AG04450 (cell line): ENCODE data around the gene PACRG. TPM values are rescaled to one million over a fixed set of nuclear protein-coding genes. Genes with fewer than 3 reads are reported as not detected.

Source experiments
- CTCF ChIA-PET: fragments of 300-600, 350-600 bp; formaldehyde crosslinking; extraction: SDS; loops from one replicate; lab custom pipeline; 2022; ENCODE audit warnings: antibody characterized with exemption, inconsistent platforms; lab: Charles Lee
- POLR2A ChIA-PET: fragments of 350-600 bp; formaldehyde crosslinking; extraction: SDS; loops from one replicate; lab custom pipeline; 2021; ENCODE audit warnings: antibody characterized with exemption, inconsistent platforms; lab: Yijun Ruan, JAX
- DNase-seq: peaks from one replicate; pipeline ENCODE4 v3.0.0-alpha.2; 2011; ENCODE audit warnings: low read depth, low spot score
- H3K27ac ChIP-seq: one replicate; pipeline ENCODE4 v1.5.1; 2012; ENCODE audit warnings: low read depth, low read length, control low read depth
- H3K27me3 ChIP-seq: one replicate; pipeline ENCODE4 v1.6.0; 2012; ENCODE audit warnings: low read length; ENCODE audit not compliant: control insufficient read depth, insufficient read depth
- H3K4me3 ChIP-seq: 2 replicates; pipeline ENCODE4 v1.5.1; 2011; ENCODE audit warnings: mild to moderate bottlenecking, low read depth, low read length, control low read depth
- H3K9me3 ChIP-seq: 2 replicates; pipeline ENCODE4 v1.5.1; 2012; ENCODE audit warnings: low read length; ENCODE audit not compliant: control insufficient read depth, insufficient read depth
- polyA plus RNA-seq: library from polyadenylated mRNA; depleted of rRNA; stranded (reverse); fragments of >200 nt; gene quantifications from 2 replicates; pipeline ENCODE4 v1.2.3, GENCODE V29; 2011
- TF ChIP-seq, protein P1 (sequence below): IDR thresholded peaks from 2 replicates; pipeline ENCODE4 v1.5.1; 2011; ENCODE audit warnings: low read depth, low read length, control low read depth, inconsistent platforms

PACRG gene
- polyA plus RNA-seq, 1 experiment, result not detected

DNA sequence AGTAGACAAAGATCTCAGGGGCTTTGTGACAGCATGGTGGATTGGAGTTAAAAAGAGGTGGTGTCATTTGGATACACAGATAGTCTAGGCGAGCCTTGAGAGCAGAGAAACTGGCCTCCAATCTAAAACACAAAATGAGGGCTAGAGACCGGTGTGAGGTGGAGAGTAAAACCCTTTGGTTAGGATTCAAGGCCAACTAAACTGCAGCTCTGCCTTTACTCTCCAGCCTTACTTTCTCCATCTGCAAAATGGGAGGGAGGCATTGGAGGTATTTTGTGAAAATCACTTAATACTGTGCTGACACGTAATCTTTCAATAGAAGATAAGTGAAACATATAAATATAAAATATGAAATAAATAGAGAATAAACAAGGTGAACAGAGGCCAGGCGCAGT, 597.6 kb downstream of the PACRG start:
- Histone ChIP-seq H3K27ac (no peak overlapping the region), H3K4me3 (no peak overlapping the region), H3K27me3 (no peaks in the 10 kb centered on the region), H3K9me3 (peaks cover 20% of the 10 kb centered on the region; the same call in 1 of the 2 replicates)
- TF ChIP-seq, protein P1, sequence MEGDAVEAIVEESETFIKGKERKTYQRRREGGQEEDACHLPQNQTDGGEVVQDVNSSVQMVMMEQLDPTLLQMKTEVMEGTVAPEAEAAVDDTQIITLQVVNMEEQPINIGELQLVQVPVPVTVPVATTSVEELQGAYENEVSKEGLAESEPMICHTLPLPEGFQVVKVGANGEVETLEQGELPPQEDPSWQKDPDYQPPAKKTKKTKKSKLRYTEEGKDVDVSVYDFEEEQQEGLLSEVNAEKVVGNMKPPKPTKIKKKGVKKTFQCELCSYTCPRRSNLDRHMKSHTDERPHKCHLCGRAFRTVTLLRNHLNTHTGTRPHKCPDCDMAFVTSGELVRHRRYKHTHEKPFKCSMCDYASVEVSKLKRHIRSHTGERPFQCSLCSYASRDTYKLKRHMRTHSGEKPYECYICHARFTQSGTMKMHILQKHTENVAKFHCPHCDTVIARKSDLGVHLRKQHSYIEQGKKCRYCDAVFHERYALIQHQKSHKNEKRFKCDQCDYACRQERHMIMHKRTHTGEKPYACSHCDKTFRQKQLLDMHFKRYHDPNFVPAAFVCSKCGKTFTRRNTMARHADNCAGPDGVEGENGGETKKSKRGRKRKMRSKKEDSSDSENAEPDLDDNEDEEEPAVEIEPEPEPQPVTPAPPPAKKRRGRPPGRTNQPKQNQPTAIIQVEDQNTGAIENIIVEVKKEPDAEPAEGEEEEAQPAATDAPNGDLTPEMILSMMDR, result no peak
- ChIA-PET POLR2A (no interaction called here), CTCF (no interaction called here)
- DNase-seq, result no peak

DNA sequence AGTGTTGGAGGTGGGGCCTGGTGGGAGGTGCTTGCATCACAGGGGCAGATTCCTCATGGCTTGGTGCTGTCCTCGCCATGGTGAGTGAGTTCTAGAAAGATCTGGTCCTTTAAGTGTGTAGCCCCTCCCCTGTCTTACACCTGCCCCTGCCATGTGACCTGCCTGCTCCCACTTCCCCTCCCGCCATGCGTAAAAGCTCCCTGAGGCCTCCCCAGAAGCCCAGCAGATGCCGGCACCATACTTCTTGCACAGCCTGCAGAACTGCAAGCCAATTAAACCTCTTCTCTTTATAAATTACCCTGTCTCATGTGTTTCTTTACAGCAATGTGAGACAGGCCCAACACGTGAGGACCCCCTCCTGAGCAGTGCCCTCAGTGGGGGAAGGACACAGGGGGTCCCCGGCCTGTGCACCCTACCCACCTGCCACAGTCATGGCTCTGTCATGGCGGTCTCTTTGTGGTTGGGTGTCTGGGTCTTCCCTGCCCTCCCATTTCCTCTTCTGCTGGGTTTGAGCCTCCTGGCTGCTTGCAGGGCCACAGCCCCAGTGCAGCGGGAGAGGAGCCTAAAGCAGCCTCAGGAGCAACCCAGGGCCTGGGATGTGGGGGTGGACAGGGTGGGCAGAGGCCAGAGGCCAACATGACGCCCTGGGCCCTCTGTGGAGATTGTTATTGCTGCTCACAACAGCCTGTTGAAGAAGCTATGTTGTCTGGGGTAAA, 599.5 kb downstream of the PACRG start:
- ChIA-PET POLR2A (no interaction called here), CTCF (no interaction called here)
- DNase-seq, result no peak
- no peaks in the 10 kb centered on the region for H3K27me3 ChIP-seq
- peaks cover 20% of the 10 kb centered on the region; the same call in 1 of the 2 replicates for H3K9me3 ChIP-seq
- no peak overlapping the region for H3K4me3 ChIP-seq
- no peak overlapping the region for H3K27ac ChIP-seq
- TF ChIP-seq, protein P1, result no peak

DNA sequence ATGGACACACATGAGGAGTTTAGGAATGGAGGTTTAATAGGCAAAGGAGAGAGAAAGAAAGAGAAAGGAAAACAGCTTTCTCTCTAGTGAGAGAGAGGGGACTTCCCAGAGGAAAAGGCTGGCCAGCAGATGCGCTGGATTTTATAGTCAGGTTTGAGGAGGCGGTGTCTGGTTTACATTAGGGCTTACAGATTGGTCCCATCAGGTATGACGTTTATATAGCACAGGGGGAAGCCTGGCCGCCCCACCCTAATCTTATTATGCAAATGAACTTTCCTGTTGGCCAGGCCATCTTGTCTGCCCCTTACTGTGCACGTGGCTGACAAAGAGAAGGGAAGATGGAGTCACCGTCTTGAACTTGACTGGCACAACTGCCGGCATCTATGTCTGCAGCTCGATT, 600.1 kb downstream of the PACRG start:
- CTCF ChIA-PET, result no interaction called here

DNA sequence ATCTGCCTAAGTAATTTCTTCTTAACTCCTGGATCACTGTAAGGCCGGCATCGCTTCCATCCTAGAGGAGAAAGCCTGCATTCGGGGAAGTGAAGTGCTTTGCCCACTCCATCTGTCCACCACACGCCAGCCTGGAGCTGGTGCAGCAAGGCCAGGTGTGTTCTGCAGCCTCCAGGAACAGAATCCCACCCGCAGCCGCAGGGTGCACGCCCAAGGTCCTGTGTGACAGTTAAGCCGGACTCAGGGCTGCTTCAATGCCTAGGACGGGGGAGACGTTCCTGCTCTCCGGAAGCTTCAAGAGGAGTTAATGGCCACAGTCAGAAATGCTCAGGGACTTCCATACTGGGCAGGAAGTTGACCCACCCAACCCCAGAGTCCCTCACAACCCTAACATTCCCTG, 600.6 kb downstream of the PACRG start:
- ChIA-PET CTCF (no interaction called here), POLR2A (no interaction called here)

More for the DNA sequence above, 600.1 kb downstream of the PACRG start:
- TF ChIP-seq, protein P1, result no peak
- H3K27me3 ChIP-seq, result no peaks in the 10 kb centered on the region
- POLR2A ChIA-PET, result no interaction called here
- DNase-seq, result no peak
- no peak overlapping the region for H3K27ac ChIP-seq
- H3K9me3 ChIP-seq, result peaks cover 17% of the 10 kb centered on the region; the same call in 1 of the 2 replicates
- H3K4me3 ChIP-seq, result no peak overlapping the region

GRCh38 chr6:163329991-163330390, 602.2 kb downstream of the PACRG start:
- H3K27ac ChIP-seq, result no peak overlapping the region
- CTCF ChIA-PET, result no interaction called here

More for the DNA sequence above, 600.6 kb downstream of the PACRG start:
- DNase-seq, result no peak
- H3K9me3 ChIP-seq, result peaks cover 16% of the 10 kb centered on the region; the same call in 1 of the 2 replicates
- no peak overlapping the region for H3K27ac ChIP-seq
- TF ChIP-seq, protein P1, result no peak
- H3K27me3 ChIP-seq, result no peaks in the 10 kb centered on the region
- H3K4me3 ChIP-seq, result no peak overlapping the region

More at GRCh38 chr6:163329991-163330390, 602.2 kb downstream of the PACRG start:
- TF ChIP-seq, protein P1, result no peak
- POLR2A ChIA-PET, result no interaction called here
- H3K27me3 ChIP-seq, result no peaks in the 10 kb centered on the region
- peaks cover 18% of the 10 kb centered on the region; the same call in 1 of the 2 replicates for H3K9me3 ChIP-seq
- DNase-seq, result no peak
- H3K4me3 ChIP-seq, result no peak overlapping the region
